Natural killer cell (primary cell): ENCODE data around the gene RUSF1. TPM values are rescaled to one million over a fixed set of nuclear protein-coding genes. Genes with fewer than 3 reads are reported as not detected.
A peak's percentile ranks its signal among the peaks of the same experiment; 100 is the strongest.

Source experiments
- ATAC-seq, 3 donors: fragments of 150-1000 bp in 2 of 3; fragments of 200-7000 bp in 1 of 3; cut with Tn5 transposase; 1 replicate in 1 of 3; 2 replicates in 2 of 3; pipeline ENCODE4 v1.10.0; 2021; ENCODE audit warnings: mild to moderate bottlenecking in 2 of 3, moderate library complexity in 2 of 3
- DNase-seq, 2 donors: peaks; one replicate each; pipeline versions ENCODE4 v3.0.0 to v3.0.0-alpha.2; 2013 to 2021; ENCODE audit warnings: mixed read lengths in 1 of 2
- H3K27ac ChIP-seq: one replicate; pipeline ENCODE4 v1.5.1; 2013; ENCODE audit warnings: mild to moderate bottlenecking, low read length
- H3K27me3 ChIP-seq: one replicate; pipeline ENCODE4 v1.6.1; 2013; ENCODE audit warnings: low read length; ENCODE audit not compliant: control insufficient read depth, insufficient read depth
- H3K36me3 ChIP-seq: one replicate; pipeline ENCODE4 v1.6.1; 2013; ENCODE audit warnings: low read length; ENCODE audit not compliant: control insufficient read depth, insufficient read depth
- H3K4me1 ChIP-seq: one replicate; pipeline ENCODE4 v1.6.1; 2013; ENCODE audit warnings: low read length; ENCODE audit not compliant: control insufficient read depth, insufficient read depth
- H3K4me3 ChIP-seq: one replicate; pipeline ENCODE4 v1.5.1; 2013; ENCODE audit warnings: low read length
- H3K9me3 ChIP-seq: one replicate; pipeline ENCODE4 v1.6.1; 2013; ENCODE audit warnings: low read length; ENCODE audit not compliant: control insufficient read depth, insufficient read depth
- H3K27ac Mint-ChIP-seq, 2 donors: one replicate each; pipeline ENCODE4 v1.8.0; 2022; ENCODE audit warnings: mild to moderate bottlenecking in 2 of 2, mixed read lengths in 2 of 2, moderate library complexity in 1 of 2
- H3K27me3 Mint-ChIP-seq, 2 donors: one replicate each; pipeline ENCODE4 v1.8.0; 2022; ENCODE audit warnings: low read depth in 2 of 2, mixed read lengths in 2 of 2
- H3K36me3 Mint-ChIP-seq: one replicate; pipeline ENCODE4 v1.8.0; 2022; ENCODE audit warnings: mixed read lengths
- H3K4me1 Mint-ChIP-seq, 2 donors: one replicate each; pipeline ENCODE4 v1.8.0; 2022; ENCODE audit warnings: mixed read lengths in 2 of 2
- H3K4me3 Mint-ChIP-seq: one replicate; pipeline ENCODE4 v1.8.0; 2022; ENCODE audit warnings: mild to moderate bottlenecking, moderate library complexity, mixed read lengths
- H3K9me3 Mint-ChIP-seq, 2 donors: one replicate each; pipeline ENCODE4 v1.8.0; 2022; ENCODE audit warnings: mixed read lengths in 2 of 2
- WGBS: methylation state at CpG from one replicate; pipeline ENCODE4 v1.1.7; 2013; ENCODE audit warnings: missing lambda C conversion rate; ENCODE audit not compliant: insufficient coverage; 5-methylcytosine and 5-hydroxymethylcytosine counted together
- intact Hi-C: fragments of 100-400 bp; cut with micrococcal nuclease; formaldehyde crosslinking; loops from one replicate; pipeline ENCODE4 v1.14.2; 2022
- total RNA-seq, 4 donors: library from RNA; stranded (reverse); fragments of 120-200 nt in 1 of 4; gene quantifications; one replicate each; pipeline versions ENCODE4 v1.2.3 to v1.2.4, GENCODE V29; 2013 to 2022
- TF ChIP-seq, protein P1 (sequence below): fragments of 200-600 bp; IDR thresholded peaks from one replicate; pipeline ENCODE4 v1.8.0; 2022; ENCODE audit warnings: antibody characterized with exemption

The RUSF1 gene
- total RNA-seq, 3 donors from 2014 or later (not counting 1 experiment from before 2014, with no cell fraction given) = 50.2 to 61.5 (median 51.9) TPM

DNA sequence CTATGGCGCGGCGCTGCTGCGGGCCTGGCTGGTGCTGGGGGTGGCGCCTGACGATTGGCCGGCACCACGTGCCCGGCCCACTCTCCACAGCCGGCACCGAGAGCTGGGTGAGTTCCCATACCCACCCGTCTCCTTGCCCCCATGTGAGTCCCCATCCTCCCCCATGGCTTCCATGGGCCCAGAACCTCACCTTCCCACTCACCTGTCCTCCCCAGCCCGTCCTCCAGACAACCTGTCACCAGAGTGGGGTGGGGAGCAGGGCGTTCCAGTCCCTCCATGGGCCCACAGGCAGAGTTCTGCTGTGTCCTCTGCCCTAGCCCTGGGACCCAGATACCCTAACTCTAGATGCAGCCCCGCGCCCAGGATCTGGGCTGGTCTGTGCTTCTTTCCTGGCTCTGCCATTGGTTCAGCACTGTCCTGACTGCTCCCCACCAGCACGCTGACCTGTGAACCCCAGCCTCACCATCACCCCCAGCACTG, 43.4 kb downstream of the RUSF1 start:
- intact Hi-C loops = no loop called here
- H3K27me3 ChIP-seq = no peaks in the 10 kb centered on the region
- DNase-seq = no peak
- WGBS = 94% methylated on average over 17 of the region's 17 CpGs
- Mint-ChIP-seq H3K36me3 (no peaks in the 10 kb centered on the region), H3K9me3 (no peaks in the 10 kb centered on the region), H3K27ac (peak overlapping the region in 1 of 2 donors; percentile 42), H3K27me3 (no peaks in the 10 kb centered on the region), H3K4me1 (peaks cover 8 to 15% of the 10 kb centered on the region in 2 donors), H3K4me3 (no peak overlapping the region)
- peaks cover 33% of the 10 kb centered on the region for H3K36me3 ChIP-seq
- H3K27ac ChIP-seq = no peak overlapping the region
- TF ChIP-seq, protein P1, sequence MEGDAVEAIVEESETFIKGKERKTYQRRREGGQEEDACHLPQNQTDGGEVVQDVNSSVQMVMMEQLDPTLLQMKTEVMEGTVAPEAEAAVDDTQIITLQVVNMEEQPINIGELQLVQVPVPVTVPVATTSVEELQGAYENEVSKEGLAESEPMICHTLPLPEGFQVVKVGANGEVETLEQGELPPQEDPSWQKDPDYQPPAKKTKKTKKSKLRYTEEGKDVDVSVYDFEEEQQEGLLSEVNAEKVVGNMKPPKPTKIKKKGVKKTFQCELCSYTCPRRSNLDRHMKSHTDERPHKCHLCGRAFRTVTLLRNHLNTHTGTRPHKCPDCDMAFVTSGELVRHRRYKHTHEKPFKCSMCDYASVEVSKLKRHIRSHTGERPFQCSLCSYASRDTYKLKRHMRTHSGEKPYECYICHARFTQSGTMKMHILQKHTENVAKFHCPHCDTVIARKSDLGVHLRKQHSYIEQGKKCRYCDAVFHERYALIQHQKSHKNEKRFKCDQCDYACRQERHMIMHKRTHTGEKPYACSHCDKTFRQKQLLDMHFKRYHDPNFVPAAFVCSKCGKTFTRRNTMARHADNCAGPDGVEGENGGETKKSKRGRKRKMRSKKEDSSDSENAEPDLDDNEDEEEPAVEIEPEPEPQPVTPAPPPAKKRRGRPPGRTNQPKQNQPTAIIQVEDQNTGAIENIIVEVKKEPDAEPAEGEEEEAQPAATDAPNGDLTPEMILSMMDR = no peak
- no peak for ATAC-seq
- no peak overlapping the region for H3K4me3 ChIP-seq
- peaks cover 10% of the 10 kb centered on the region for H3K4me1 ChIP-seq
- no peaks in the 10 kb centered on the region for H3K9me3 ChIP-seq

DNA sequence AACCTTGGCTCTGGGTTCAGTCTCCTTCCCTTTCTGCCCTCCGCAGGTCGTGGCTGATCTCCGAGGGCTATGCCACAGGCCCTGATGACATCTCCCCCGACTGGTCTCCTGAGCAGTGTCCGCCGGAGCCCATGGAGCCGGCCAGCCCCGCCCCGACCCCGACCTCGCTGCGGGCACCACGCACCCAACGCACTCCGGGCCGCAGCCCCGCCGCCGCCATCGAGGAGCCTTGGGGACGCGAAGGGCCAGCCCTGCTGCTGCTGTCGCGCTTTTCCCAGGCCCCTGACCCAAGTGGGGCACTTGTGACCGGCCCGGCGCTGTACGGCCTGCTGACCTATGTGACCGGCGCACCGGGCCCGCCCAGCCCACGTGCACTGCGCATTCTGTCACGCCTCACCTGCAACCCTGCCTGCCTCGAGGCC, 43.8 kb downstream of the RUSF1 start:
- peaks cover 11% of the 10 kb centered on the region for H3K4me1 ChIP-seq
- no peaks in the 10 kb centered on the region for H3K9me3 Mint-ChIP-seq
- ATAC-seq = no peak
- intact Hi-C loops = no loop called here
- no peaks in the 10 kb centered on the region for H3K27me3 Mint-ChIP-seq
- no peak overlapping the region for H3K4me3 Mint-ChIP-seq
- H3K27me3 ChIP-seq = no peaks in the 10 kb centered on the region
- WGBS = 97% methylated on average over 36 of the region's 36 CpGs
- TF ChIP-seq, protein P1 = no peak
- no peak for DNase-seq
- H3K4me3 ChIP-seq = no peak overlapping the region
- H3K9me3 ChIP-seq = no peaks in the 10 kb centered on the region
- peaks cover 33% of the 10 kb centered on the region for H3K36me3 ChIP-seq
- peaks cover 8 to 15% of the 10 kb centered on the region in 2 donors for H3K4me1 Mint-ChIP-seq
- no peak overlapping the region for H3K27ac Mint-ChIP-seq
- no peaks in the 10 kb centered on the region for H3K36me3 Mint-ChIP-seq
- no peak overlapping the region for H3K27ac ChIP-seq

DNA sequence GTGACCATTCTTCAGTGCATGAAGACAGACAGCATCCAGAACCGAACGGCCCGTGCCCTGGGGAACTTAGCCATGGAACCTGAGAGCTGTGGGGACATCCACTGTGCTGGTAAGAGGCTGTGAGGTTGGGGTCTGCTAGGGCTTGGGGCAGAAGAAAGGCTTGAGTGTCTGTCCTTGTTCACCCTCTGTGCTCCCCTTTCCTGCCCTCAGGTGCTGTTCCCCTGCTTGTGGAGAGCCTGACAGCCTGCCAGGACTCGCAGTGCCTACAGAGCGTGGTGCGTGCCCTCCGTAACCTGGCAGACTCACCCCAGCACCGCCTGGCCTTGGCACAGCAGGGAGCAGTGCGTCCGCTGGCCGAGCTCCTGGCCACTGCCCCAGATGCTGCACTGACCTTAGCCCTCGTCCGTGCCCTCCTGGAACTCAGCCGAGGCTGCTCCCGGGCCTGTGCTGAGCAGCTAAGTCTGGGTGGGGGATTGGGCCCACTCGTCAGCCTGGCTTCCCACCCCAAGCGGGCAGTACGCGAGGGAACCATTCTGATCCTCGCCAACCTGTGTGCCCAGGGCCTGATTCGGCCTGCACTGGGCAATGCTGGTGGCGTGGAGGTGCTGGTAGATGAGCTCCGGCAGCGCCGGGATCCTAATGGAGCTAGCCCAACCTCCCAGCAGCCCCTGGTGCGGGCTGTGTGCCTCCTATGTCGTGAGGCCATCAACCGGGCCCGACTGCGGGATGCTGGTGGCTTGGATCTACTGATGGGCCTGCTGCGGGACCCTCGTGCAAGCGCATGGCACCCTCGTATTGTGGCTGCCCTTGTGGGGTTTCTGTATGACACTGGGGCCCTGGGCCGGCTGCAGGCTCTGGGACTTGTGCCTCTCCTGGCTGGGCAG, 46.0 kb downstream of the RUSF1 start:
- Histone ChIP-seq H3K27me3 (no peaks in the 10 kb centered on the region), H3K27ac (no peak overlapping the region), H3K4me3 (no peak overlapping the region), H3K9me3 (no peaks in the 10 kb centered on the region), H3K4me1 (peaks cover 29% of the 10 kb centered on the region), H3K36me3 (peaks cover 33% of the 10 kb centered on the region)
- no peak overlapping the region for H3K27ac Mint-ChIP-seq
- no peaks in the 10 kb centered on the region for H3K9me3 Mint-ChIP-seq
- ATAC-seq (no peak), DNase-seq (no peak)
- no peak overlapping the region for H3K4me3 Mint-ChIP-seq
- no peaks in the 10 kb centered on the region for H3K36me3 Mint-ChIP-seq
- 94% methylated on average over 35 of the region's 35 CpGs for WGBS
- intact Hi-C loops = no loop called here
- H3K4me1 Mint-ChIP-seq = peaks cover 15 to 24% of the 10 kb centered on the region in 2 donors
- TF ChIP-seq, protein P1 = no peak
- no peaks in the 10 kb centered on the region for H3K27me3 Mint-ChIP-seq
